HG02571 (cell line): Measurements from ENCODE around the gene WHRN.

Experiments used
- ATAC-seq: cut with Tn5 transposase; IDR thresholded peaks from one replicate; pipeline ENCODE4 v1.9.1; 2021; ENCODE audit warnings: mild to moderate bottlenecking, moderate library complexity; ENCODE audit not compliant: unreplicated experiment

The WHRN gene

DNA sequence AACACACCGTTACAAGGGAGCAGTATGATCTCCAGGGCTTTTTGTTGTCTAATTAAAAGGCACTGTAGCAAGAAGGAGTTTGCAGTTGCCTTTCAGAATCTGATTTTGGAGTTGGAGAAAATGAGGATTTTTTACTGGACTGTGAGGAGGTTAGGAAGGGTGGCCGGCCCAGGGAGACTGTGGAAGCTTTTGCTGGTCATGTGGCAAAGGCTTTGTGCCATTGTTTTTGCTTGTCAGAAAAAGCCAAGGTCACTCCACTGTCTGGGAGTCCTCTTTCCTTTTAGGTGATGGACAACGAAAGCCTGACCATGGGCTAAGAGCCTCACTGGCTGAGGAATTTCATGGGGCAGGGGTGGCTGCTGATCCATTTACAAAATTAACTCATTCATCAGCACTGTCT, 10.3 kb upstream of the WHRN start:
- no peak for ATAC-seq

- ATAC-seq = no peak
Observed at GRCh38 chr9:114513959-114514267, 8.6 kb upstream of the WHRN start.

DNA sequence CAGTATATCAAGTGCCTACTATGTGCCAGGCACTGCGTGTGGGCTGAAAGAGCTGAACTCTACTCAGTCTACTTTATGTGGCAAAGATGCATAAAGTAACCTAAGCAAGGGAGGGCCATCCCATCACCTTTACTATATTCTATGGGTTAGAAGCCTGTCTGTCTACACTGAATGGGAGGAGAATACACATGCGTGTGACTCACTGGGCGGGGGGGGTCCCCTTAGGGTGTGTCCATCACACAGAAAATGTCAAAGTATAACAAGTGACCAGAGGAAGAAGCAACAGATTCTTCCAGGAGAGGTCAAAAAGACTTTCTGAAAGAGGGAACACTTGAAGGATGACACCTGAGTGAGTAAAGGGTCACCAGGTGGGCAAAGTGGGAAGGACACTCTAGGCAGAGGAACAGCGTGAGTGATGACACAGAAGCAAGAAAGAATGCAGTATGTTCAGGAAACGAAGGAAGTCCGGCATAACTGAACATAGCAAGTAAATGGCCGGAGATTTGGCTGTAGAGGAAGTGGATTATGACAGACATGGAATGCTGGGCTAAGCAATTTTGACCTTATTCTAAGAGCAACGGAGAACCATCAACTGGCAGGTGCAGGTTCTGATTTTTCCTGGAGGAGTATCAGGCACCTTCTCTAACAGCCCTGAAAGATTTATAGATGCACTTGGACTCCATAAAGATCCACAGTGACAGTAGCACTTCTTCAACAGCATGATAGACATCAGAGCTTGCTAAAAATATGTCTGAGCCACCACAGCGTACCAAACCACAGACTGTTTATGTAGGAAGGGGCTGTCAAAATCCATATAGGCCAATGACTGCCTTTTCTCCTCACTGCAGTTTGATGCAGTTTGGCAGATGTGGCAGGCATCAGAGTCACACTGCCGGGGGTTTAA, 8.0 kb upstream of the WHRN start:
- no peak for ATAC-seq

GRCh38 chr9:114511978-114512874, 7.0 kb upstream of the WHRN start:
- no peak for ATAC-seq

DNA sequence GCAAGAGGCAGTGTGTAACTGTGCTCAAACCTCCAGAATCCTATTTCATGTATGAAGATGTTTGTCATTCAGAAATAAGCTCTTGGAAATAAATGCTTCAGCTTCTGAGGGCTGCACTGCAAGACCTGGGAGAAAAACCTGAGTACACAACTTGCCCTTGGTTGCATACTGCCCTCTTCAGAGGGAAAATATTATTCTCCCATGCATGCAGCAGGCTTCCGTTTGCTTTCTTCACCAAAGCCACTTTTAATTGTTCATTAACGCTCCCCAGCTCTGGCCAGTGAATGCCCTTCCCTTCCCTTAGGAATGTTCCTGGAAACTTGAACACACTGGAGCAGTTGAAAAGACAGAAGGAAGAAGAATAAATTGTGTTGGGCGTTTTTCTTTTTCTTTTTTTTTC, 2.5 kb upstream of the WHRN start:
- no peak for ATAC-seq

- no peak for ATAC-seq
Observed at GRCh38 chr9:114506082-114506390, 763 bp upstream of the WHRN start.

- no peak for ATAC-seq
Observed at GRCh38 chr9:114504341-114505186, 709 bp downstream of the WHRN start.

GRCh38 chr9:114503522-114504340, 1.5 kb downstream of the WHRN start:
- ATAC-seq = no peak

- no peak for ATAC-seq
Observed at GRCh38 chr9:114503009-114503408, 2.3 kb downstream of the WHRN start.

DNA sequence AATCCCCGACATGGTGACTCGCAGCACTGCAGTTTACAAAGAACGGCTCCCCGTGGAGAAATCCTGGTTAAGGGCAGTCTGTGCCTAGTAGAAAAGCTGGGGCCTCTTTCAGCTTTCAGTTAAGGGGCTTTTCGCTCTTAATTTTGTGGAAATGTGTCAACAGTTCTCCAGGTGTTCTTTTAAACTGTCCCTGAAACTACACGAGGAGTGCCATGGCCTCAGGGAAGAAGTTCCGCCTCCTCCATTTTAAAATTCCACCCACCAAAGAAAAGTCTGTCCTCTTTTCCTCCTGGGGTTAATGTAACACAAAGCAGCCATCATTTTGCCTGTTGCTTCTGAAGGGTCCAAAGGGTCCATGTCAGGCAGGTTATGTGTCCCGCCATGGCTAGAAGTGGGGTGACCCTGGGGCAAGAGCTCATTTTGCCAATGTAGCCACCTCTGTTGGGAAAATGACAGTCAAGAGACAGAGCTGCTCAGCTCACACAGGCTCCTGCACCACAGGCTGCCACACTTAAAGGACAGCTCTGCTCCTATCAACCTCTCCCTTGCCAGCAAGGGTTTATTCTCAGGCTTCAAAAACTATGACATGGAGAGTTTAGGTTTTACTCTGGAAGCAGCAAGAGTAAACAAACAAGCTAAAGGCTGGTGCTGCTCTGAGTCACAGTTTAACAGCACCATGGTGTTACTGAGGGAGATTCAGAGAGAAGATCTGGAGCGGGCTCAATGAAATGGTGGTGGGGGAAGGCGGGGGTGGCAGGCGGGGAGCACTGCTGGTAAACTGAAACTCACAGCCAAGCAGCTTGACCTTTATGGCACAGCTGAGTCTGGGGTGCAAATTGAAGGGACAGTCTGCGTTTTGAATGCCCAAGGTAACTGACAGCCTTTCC, 3.2 kb downstream of the WHRN start:
- ATAC-seq = no peak

DNA sequence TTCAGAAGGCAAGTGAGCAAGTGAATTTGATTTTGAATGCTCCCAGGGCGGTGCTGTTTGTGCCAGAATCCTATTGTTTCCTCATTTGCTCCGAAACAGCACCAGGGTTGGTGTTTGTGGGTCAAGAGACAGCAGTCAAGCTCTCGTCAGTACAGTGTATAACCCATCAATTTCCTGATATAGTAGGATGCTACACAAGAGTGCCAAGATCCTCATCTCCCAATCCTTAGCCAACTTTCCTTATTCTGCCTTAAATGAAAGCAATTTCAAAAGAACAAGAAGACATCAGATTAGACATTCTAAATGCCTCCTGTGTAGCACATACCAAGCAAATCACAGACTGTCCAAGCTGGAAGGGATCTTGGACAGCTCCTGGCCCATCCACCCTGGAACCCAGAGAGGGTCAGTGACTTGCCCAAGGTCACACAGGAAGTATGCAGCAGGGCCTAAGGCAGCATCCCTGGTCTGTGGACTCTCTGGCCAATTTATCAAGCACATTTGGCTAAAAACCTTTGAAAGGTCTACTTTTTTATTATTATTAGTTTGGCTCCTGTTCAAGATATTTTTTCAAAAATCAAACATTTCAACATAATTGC, 4.5 kb downstream of the WHRN start:
- ATAC-seq = no peak

GRCh38 chr9:114499941-114500696, 5.2 kb downstream of the WHRN start:
- ATAC-seq = no peak

- ATAC-seq = no peak
Observed at GRCh38 chr9:114499528-114499927, 5.7 kb downstream of the WHRN start.

GRCh38 chr9:114497727-114498382, 7.4 kb downstream of the WHRN start:
- ATAC-seq = no peak

DNA sequence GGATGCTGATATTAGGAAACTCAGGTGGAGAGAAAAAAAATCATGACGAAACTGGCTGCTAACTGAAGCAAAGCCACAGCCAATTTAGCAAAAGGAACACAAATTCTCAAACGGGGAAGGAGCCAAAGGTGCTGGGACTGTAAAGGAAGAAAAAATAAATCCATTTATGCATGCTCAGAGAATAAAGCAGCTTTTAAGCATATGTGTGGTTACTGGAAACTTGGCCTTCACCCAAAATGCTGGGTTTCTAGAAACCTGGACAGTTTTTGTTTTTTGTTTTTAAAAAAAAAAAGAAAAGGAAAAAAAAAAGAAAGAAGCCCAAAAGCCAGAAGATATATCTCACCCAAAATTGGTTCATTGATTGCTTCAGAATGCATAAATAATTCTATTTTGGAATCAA, 8.0 kb downstream of the WHRN start:
- ATAC-seq = no peak

DNA sequence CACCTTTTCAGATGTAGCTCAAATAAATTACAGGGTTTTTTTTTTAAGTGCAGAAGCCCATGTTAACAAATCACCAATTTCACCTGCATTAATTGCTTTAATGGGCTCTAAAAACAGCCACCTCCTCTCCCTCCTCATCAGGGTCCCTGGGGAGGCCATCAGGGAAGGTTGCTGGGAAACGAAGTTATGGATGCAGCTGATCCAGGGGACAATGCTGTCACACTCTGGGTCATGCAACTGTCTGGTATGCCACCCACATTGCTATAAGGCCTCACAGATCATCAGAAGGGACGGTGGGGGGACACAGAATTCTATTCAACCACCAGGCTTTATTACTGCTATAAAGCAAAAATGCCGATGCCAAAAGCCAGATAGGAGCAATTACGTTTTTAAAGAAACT, 9.3 kb downstream of the WHRN start:
- no peak for ATAC-seq

DNA sequence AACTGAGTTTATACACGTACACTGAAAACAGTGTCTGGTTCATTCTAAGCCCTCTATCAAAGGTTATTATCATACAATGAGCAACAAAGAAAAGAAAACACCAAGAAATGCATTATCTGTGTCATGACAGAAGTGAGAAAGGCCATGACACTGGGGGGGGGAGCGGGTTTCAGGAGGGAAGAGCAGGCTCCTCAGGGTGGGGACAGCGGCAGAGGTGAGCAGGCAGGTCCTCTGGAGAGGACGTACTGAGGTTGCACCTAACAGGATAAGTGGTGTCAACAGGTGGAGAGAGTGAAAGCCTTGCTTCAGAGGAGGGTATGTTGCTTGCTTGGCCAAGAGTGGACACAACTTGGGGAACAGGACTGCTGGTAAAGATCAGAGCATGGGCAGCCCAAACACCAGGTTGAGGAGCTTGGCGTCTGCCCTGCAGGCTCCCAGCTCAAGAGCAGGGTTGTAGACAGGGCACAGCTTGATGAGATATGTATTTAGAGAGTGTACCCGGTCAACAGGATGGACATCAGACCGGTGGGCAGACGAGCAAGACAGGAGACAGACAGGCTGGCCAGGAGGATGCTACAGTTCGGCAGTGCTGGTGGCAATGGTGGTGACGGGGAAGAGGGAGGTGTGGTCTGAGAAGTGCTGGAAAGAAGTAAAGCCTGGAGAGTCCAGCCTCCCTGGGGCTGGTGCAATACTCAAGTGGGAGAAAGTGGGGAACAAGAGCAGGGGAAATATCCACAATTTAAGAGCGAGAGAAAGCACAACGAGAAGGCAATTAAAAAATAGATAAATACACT, 10.3 kb downstream of the WHRN start:
- no peak for ATAC-seq
